ACC112 (cell line): ENCODE results near the gene MYOC.
"Not testable (repeated sequence)": the region's sequence is repeated elsewhere in the genome, so short reads cannot be mapped to it uniquely, and the experiment has no call there.

ENCODE experiments used
- H2AFZ ChIP-seq: fragments of 200-600 bp; sonication (generic); one replicate; pipeline ENCODE4 v1.6.0; 2017; ENCODE audit warnings: antibody characterized with exemption, low read length; ENCODE audit not compliant: unreplicated experiment
- H3K27ac ChIP-seq: fragments of 200-600 bp; sonication (generic); 2 replicates; pipeline ENCODE4 v1.5.1; 2014; ENCODE audit warnings: low read depth, mild to moderate bottlenecking, antibody characterized with exemption, low read length, moderate library complexity
- H3K27me3 ChIP-seq: fragments of 200-600 bp; sonication (generic); 2 replicates; pipeline ENCODE4 v1.6.1; 2014; ENCODE audit warnings: mild to moderate bottlenecking, antibody characterized with exemption, low read length, moderate library complexity, mixed read lengths; ENCODE audit not compliant: insufficient read depth
- H3K36me3 ChIP-seq: fragments of 200-600 bp; sonication (generic); 2 replicates; pipeline ENCODE4 v1.6.1; 2016; ENCODE audit warnings: mild to moderate bottlenecking, antibody characterized with exemption, low read length, moderate library complexity, mixed read lengths; ENCODE audit not compliant: insufficient read depth
- H3K4me1 ChIP-seq: fragments of 200-600 bp; sonication (generic); one replicate; pipeline ENCODE4 v1.6.1; 2016; ENCODE audit warnings: low read length, mixed read lengths; ENCODE audit not compliant: insufficient read depth, unreplicated experiment, control insufficient read depth
- H3K4me3 ChIP-seq: fragments of 200-600 bp; sonication (generic); 2 replicates; pipeline ENCODE4 v1.5.1; 2014; ENCODE audit warnings: mild to moderate bottlenecking, low read depth, low read length
- H3K79me2 ChIP-seq: fragments of 200-600 bp; sonication (generic); one replicate; pipeline ENCODE4 v1.6.0; 2016; ENCODE audit warnings: low read length; ENCODE audit not compliant: control insufficient read depth, unreplicated experiment, insufficient read depth

The MYOC gene

GRCh38 chr1:171635661-171636060 is 16.8 kb downstream of the MYOC start:
- H3K36me3 ChIP-seq: no peaks in the 10 kb centered on the region
- no peak overlapping the region for H2AFZ ChIP-seq
- H3K27ac ChIP-seq: no peak overlapping the region
- H3K79me2 ChIP-seq: no peaks in the 10 kb centered on the region
- H3K4me1 ChIP-seq: no peaks in the 10 kb centered on the region
- H3K27me3 ChIP-seq: peaks cover 16% of the 10 kb centered on the region
- H3K4me3 ChIP-seq: no peak overlapping the region

- Histone ChIP-seq H3K36me3 (no peaks in the 10 kb centered on the region), H3K4me3 (no peak overlapping the region), H3K79me2 (no peaks in the 10 kb centered on the region), H3K4me1 (no peaks in the 10 kb centered on the region), H2AFZ (no peak overlapping the region), H3K27me3 (peaks cover 45% of the 10 kb centered on the region), H3K27ac (no peak overlapping the region)
Measured at GRCh38 chr1:171628225-171628624, 24.3 kb downstream of the MYOC start.

- no peaks in the 10 kb centered on the region for H3K79me2 ChIP-seq
- no peak overlapping the region for H3K27ac ChIP-seq
- no peak overlapping the region for H2AFZ ChIP-seq
- peaks cover 45% of the 10 kb centered on the region for H3K27me3 ChIP-seq
- H3K4me1 ChIP-seq: no peaks in the 10 kb centered on the region
- H3K4me3 ChIP-seq: no peak overlapping the region
- H3K36me3 ChIP-seq: no peaks in the 10 kb centered on the region
Measured at GRCh38 chr1:171627020-171627419, 25.5 kb downstream of the MYOC start.

GRCh38 chr1:171625225-171625624 is 27.3 kb downstream of the MYOC start:
- Histone ChIP-seq H3K4me3 (no peak overlapping the region), H3K36me3 (no peaks in the 10 kb centered on the region), H2AFZ (no peak overlapping the region), H3K27ac (no peak overlapping the region), H3K4me1 (no peaks in the 10 kb centered on the region), H3K79me2 (no peaks in the 10 kb centered on the region), H3K27me3 (peaks cover 31% of the 10 kb centered on the region)

GRCh38 chr1:171623651-171624331 is 28.7 kb downstream of the MYOC start:
- no peak overlapping the region for H3K4me3 ChIP-seq
- no peak overlapping the region for H2AFZ ChIP-seq
- H3K27ac ChIP-seq: no peak overlapping the region
- no peaks in the 10 kb centered on the region for H3K79me2 ChIP-seq
- peaks cover 24% of the 10 kb centered on the region; the same call in 1 of the 2 replicates for H3K27me3 ChIP-seq
- no peaks in the 10 kb centered on the region for H3K4me1 ChIP-seq
- H3K36me3 ChIP-seq: no peaks in the 10 kb centered on the region

- Histone ChIP-seq H3K27me3 (peaks cover 27% of the 10 kb centered on the region; the same call in 1 of the 2 replicates), H3K36me3 (no peaks in the 10 kb centered on the region), H3K4me3 (no peak within 1 kb of the TSS), H2AFZ (no peak within 1 kb of the TSS), H3K27ac (no peak within 1 kb of the TSS), H3K79me2 (no peaks in the 10 kb centered on the region), H3K4me1 (no peaks in the 10 kb centered on the region)
Measured at GRCh38 chr1:171622152-171622462, 30.4 kb downstream of the MYOC start, which contains the start of gene MYOCOS. TSS of gene MYOCOS (plus strand) at chr1:171622243. CDS start at chr1:171623884, 1,641 bp downstream.

- Histone ChIP-seq H3K4me1 (no peaks in the 10 kb centered on the region), H3K36me3 (no peaks in the 10 kb centered on the region), H3K27me3 (peaks cover 18% of the 10 kb centered on the region; the same call in 1 of the 2 replicates), H3K79me2 (no peaks in the 10 kb centered on the region), H3K4me3 (no peak overlapping the region), H3K27ac (no peak overlapping the region), H2AFZ (no peak overlapping the region)
Measured at GRCh38 chr1:171616586-171616985, 35.9 kb downstream of the MYOC start.

- not testable (repeated sequence) for H3K79me2 ChIP-seq, H3K36me3 ChIP-seq, H2AFZ ChIP-seq, H3K4me3 ChIP-seq, H3K4me1 ChIP-seq, H3K27ac ChIP-seq
- H3K27me3 ChIP-seq: peaks cover 18% of the 10 kb centered on the region; the same call in 1 of the 2 replicates
Measured at GRCh38 chr1:171615122-171615906, 37.2 kb downstream of the MYOC start.

- H3K4me3 ChIP-seq: no peak overlapping the region
- H3K79me2 ChIP-seq: no peaks in the 10 kb centered on the region
- peaks cover 12% of the 10 kb centered on the region; the same call in 1 of the 2 replicates for H3K27me3 ChIP-seq
- H3K36me3 ChIP-seq: no peaks in the 10 kb centered on the region
- no peaks in the 10 kb centered on the region for H3K4me1 ChIP-seq
- no peak overlapping the region for H3K27ac ChIP-seq
- H2AFZ ChIP-seq: no peak overlapping the region
Measured at GRCh38 chr1:171613282-171613681, 39.2 kb downstream of the MYOC start.

- H3K27me3 ChIP-seq: no peaks in the 10 kb centered on the region
- no peaks in the 10 kb centered on the region for H3K79me2 ChIP-seq
- H3K4me3 ChIP-seq: no peak overlapping the region
- no peak overlapping the region for H3K27ac ChIP-seq
- no peaks in the 10 kb centered on the region for H3K4me1 ChIP-seq
- H2AFZ ChIP-seq: no peak overlapping the region
- no peaks in the 10 kb centered on the region for H3K36me3 ChIP-seq
Measured at GRCh38 chr1:171611306-171611705, 41.2 kb downstream of the MYOC start.

- Histone ChIP-seq H3K4me3 (no peak overlapping the region), H3K27ac (no peak overlapping the region), H3K27me3 (no peaks in the 10 kb centered on the region), H3K36me3 (no peaks in the 10 kb centered on the region), H2AFZ (no peak overlapping the region), H3K79me2 (no peaks in the 10 kb centered on the region), H3K4me1 (no peaks in the 10 kb centered on the region)
Measured at GRCh38 chr1:171610385-171610784, 42.1 kb downstream of the MYOC start.
